Ishikawa (cell line): ENCODE results near the gene TSPAN18.

Source experiments
- CEBPB ChIP-seq: IDR thresholded peaks from 2 replicates; pipeline ENCODE4 v1.6.1; 2012
- TF ChIP-seq, protein P1 (sequence below): IDR thresholded peaks from 2 replicates; pipeline ENCODE4 v1.6.1; 2012

DNA sequence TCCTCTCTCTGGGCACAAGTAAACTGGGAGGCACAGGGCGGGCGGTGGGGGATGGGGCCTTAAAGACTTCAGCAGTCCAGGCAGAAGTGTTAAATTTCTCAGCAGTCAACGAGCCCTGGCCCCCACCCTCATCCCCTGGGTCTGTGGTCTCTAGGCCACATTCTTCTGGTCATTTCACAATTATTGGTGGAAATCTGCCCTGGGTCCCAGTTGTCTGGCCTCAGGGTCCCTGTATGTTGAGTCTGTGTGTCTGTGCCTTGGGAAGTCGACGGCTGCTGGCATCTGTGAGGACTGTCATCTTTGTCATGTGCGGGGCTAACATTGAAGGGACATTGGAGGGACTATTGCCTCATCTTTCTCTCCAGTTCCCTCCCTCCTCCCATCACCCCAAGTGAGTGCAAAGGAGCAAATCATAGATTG is 1.7 kb downstream of the TSPAN18 start:
- TF ChIP-seq, protein P1, sequence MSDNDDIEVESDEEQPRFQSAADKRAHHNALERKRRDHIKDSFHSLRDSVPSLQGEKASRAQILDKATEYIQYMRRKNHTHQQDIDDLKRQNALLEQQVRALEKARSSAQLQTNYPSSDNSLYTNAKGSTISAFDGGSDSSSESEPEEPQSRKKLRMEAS = no peak
- no peak for TF ChIP-seq CEBPB
